RKO (cell line): ENCODE measurements around the gene LIG4.

Experiments
- DNase-seq: peaks from one replicate; pipeline ENCODE4 v3.0.0-alpha.2; 2016; ENCODE audit warnings: low spot score

The LIG4 gene

GRCh38 chr13:108193806-108194205, 21.5 kb downstream of the LIG4 start:
- no peak for DNase-seq

GRCh38 chr13:108190897-108191296, 24.4 kb downstream of the LIG4 start:
- no peak for DNase-seq

GRCh38 chr13:108188260-108188659, 27.1 kb downstream of the LIG4 start:
- DNase-seq: no peak

GRCh38 chr13:108185223-108185622, 30.1 kb downstream of the LIG4 start:
- DNase-seq: no peak

GRCh38 chr13:108182652-108183051, 32.7 kb downstream of the LIG4 start:
- DNase-seq: no peak

GRCh38 chr13:108178078-108178477, 37.3 kb downstream of the LIG4 start:
- DNase-seq: no peak

GRCh38 chr13:108176685-108177274, 38.6 kb downstream of the LIG4 start:
- peak; percentile 46 for DNase-seq

- no peak for DNase-seq
Observed at GRCh38 chr13:108168929-108169328, 46.4 kb downstream of the LIG4 start.

GRCh38 chr13:108166078-108166477, 49.3 kb downstream of the LIG4 start:
- no peak for DNase-seq

GRCh38 chr13:108158746-108159145, 56.6 kb downstream of the LIG4 start:
- DNase-seq: no peak
